ENCODE results near the gene MOGAT2. TPM values are rescaled to one million over a fixed set of nuclear protein-coding genes. Genes with fewer than 3 reads are reported as not detected.

The MOGAT2 gene
- total and polyA plus RNA-seq, 2 of the 13 experiments (the other 11 are each of a cell fraction or from before 2014, with no cell fraction given) = 27.2 to 27.8 TPM

- peak; percentile 92 for TF ChIP-seq AKNA (CRISPR knock-in tag; IDR thresholded peaks at IDR 0.05; ENCODE audit: borderline replicate concordance)
- no peak for TF ChIP-seq ZFP36L2 (CRISPR knock-in tag; IDR thresholded peaks at IDR 0.05)
- no peak for TF ChIP-seq NR2F1 (CRISPR knock-in tag; IDR thresholded peaks at IDR 0.05)
- TF ChIP-seq ZNF530 (CRISPR knock-in tag; IDR thresholded peaks at IDR 0.05; ENCODE audit: low read depth) = 0 out of 2 replicates have a peak, but pooled peaks have one; percentile 11
- TF ChIP-seq ZBTB3 (CRISPR knock-in tag; IDR thresholded peaks at IDR 0.05; ENCODE audit: borderline replicate concordance, low read depth) = 0 out of 2 replicates have a peak, but pooled peaks have one; percentile 68
- TF ChIP-seq ZNF709 (CRISPR knock-in tag; IDR thresholded peaks at IDR 0.05) = peak; percentile 88
- TF ChIP-seq ZNF619 (CRISPR knock-in tag; IDR thresholded peaks at IDR 0.05) = no peak
- peak; percentile 90 for TF ChIP-seq DRAP1 (CRISPR knock-in tag; IDR thresholded peaks at IDR 0.05)
- peak; percentile 92 for TF ChIP-seq ZNF704 (CRISPR knock-in tag; IDR thresholded peaks at IDR 0.05; ENCODE audit: borderline replicate concordance)
- TF ChIP-seq ZNF136 (CRISPR knock-in tag; IDR thresholded peaks at IDR 0.05; ENCODE audit: low read depth) = peak; percentile 69; the same call in 1 of the 2 replicates
- no peak for TF ChIP-seq HOXA7 (CRISPR knock-in tag; IDR thresholded peaks at IDR 0.05)
- no peak for TF ChIP-seq ZHX2 (IDR thresholded peaks at IDR 0.05; ENCODE audit: low read depth)
- TF ChIP-seq ZHX2 (CRISPR knock-in tag; IDR thresholded peaks at IDR 0.05; ENCODE audit: borderline replicate concordance) = no peak
Measured at GRCh38 chr11:75768112-75768908, 50.7 kb downstream of the MOGAT2 start, which contains the start of gene DGAT2 (continued).
